T-helper 2 cell (primary cell): Measurements from ENCODE around the gene TUT7.
"Not testable (repeated sequence)": the region's sequence is repeated elsewhere in the genome, so short reads cannot be mapped to it uniquely, and the experiment has no call there.

ENCODE experiments used
- DNase-seq, 5 experiments: peaks; one replicate each; pipeline versions ENCODE4 v3.0.0 to v3.0.0-alpha.2; 2012 to 2022

Gene TUT7

DNA sequence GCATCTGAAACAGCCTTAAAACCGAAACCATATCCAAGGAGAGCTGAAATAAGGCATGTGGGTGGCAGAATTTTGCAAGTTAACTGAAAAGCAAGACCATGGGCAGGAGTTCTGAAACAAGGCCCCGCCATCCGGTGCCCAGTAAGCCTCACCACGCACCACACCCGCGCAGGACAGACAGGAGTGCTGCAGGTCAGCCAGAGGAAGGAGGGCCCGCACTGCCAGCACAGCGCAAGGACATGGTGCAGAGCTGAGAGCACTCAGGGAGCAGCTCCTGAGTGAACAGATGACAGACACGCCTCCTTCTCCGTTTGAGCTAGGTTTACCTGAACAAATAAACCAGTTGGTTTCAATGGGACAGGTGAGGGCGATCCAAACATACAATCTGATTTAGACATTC is 55.3 kb downstream of the TUT7 start:
- no peak for DNase-seq

DNA sequence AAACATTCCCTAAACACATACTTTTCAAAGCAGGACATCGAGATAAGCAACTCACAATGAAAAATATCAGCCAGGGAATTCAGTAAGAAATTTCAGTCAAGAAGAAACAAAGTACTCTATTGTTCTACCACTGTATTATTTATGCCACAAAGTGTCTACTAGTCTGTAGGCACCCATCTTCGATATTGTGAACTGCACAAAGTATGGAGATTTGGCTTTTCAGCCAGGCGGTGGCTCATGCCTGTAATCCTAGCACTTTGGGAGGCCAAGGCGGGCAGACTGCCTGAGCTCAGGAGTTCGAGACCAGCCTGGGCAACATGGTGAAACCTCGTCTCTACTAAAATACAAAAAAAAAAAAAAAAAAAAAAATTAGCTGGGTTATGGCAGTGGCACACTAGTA is 63.9 kb downstream of the TUT7 start:
- DNase-seq: not testable (repeated sequence)

GRCh38 chr9:86288499-86289198 is 65.6 kb downstream of the TUT7 start:
- no peak for DNase-seq

DNA sequence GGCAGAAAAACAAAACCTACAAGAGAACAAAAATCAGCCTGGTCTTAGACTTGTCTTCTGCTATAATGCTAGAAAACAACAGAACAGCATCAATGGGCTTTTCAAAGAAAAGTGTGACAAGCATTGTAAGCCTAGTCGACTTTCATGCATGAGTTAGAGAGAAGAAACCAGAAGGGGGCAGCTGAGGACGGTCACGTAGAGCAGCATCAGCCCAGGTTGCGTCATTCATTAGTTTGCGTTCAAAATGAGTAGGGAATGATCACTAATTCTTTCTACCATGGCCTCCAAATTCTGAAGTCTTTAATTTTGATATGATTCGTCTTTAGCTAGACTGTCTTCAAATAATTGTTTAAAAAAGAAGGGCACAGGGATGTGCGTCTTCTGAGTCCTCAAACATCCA is 67.2 kb downstream of the TUT7 start:
- DNase-seq: peak in 1 of 5 experiments; percentile 65

GRCh38 chr9:86286278-86286677 is 67.9 kb downstream of the TUT7 start:
- no peak for DNase-seq

DNA sequence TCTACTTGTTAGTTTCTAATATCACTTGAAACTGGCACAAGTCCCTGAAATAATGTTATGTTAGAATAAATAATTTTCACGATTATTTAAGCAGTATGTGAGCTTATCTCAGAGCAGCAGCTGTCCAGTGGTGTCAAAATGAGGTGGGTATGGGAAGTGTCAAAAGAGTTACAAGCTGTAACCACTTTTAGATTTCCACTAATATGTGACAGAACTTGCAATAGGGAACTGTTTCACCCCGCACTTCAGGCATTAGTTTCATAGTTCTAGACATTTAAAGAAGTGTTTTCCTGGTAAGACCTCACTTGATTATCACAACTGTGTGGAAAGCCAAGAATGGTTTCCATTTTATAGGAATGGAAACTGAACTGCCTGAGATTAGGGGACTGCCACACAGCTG is 68.9 kb downstream of the TUT7 start:
- no peak for DNase-seq

GRCh38 chr9:86282979-86283535 is 71.2 kb downstream of the TUT7 start:
- DNase-seq: no peak

DNA sequence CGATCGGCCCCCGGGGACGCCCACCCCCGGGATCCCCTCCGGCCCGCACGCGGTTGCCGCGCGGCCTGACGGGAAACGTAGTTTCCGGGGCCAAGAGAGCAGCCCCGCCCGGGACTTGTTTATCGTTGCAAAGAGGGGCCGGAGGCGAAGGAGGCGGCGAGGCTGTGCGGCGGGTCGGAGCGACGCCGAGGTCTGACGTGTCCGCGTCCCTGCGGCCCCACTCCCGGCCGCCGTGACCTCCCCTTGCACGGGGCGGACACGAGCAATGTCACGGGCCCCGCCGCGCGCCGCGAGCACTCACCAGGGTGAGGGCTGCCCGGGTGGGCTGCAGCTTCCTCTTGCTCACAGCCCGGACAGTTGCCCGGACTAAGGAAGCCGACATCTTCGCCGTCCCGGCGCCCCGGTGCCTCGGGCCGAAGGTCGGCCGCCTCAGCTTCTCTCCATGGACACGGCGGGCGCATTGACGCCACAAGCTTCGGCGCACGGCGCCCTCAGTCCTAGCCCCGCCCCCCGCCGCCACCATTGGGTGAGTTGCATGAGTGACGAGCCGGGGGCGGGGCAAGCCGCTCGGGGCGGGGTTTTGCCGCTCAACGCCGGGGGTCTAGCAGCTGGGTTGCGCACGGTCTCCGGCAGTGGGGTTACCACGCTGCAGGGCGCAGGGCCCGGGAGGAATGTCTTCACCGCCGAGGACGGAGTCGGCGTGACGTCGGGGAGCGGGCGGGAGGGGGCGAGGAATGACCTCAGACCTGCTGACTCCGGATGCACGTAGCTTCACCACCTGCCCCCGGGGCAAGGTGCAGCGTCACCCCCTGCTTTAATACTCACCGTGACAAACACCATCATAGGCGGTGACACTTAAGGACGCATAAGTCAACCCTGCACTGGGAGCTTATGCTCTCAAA is 71.9 kb downstream of the TUT7 start, which contains the start of gene ISCA1:
ISCA1 (minus strand) TSS at position 462 of the 902 bp plus-strand sequence; CDS start at position 382, 80 bp downstream.
- DNase-seq: peak; percentile 95 to 99 (median 99)

GRCh38 chr9:86281593-86282076 is 72.6 kb downstream of the TUT7 start:
- DNase-seq: no peak

GRCh38 chr9:86280580-86280979 is 73.6 kb downstream of the TUT7 start:
- DNase-seq: no peak

DNA sequence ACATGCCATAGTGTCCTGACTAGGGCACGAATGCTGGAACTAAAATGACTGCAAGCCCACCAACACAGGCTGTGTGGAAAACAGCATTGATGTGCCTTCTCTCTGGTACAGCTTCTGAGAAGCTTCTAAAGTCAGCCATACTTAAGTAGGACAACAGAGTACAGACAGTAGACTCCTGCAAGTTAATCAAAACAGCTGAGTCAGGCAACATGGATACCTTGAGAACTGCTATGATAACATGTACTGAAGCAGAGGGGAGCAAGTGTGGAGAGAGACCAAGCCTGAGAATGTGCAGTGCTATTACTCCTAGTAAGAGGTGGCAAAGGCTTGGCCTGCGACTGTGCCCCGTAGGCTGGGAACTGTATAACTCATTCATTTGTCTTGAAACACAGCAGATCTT is 74.4 kb downstream of the TUT7 start:
- no peak for DNase-seq

- no peak for DNase-seq
Measured at GRCh38 chr9:86277072-86277471, 77.1 kb downstream of the TUT7 start.

DNA sequence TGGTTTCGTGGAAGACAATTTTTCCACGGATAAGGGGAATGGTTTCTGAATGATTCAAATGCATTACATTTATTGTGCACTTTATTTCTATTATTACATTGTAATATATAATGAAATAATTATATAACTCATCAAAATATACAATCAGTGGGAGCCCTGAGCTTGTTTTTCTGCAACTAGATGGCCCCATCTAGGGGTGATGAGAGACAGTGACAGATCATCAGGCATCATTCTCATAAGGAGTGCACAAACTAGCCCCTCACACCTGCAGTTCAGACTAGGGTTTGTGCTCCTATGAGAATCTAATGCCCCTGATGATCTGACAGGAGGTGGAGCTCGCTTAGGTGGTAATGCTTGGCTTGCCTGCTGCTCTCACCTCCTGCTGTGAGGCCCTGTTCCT is 78.2 kb downstream of the TUT7 start:
- peak in 1 of 5 experiments; percentile 26 for DNase-seq

- no peak for DNase-seq
Measured at GRCh38 chr9:86274821-86275643, 79.2 kb downstream of the TUT7 start.

DNA sequence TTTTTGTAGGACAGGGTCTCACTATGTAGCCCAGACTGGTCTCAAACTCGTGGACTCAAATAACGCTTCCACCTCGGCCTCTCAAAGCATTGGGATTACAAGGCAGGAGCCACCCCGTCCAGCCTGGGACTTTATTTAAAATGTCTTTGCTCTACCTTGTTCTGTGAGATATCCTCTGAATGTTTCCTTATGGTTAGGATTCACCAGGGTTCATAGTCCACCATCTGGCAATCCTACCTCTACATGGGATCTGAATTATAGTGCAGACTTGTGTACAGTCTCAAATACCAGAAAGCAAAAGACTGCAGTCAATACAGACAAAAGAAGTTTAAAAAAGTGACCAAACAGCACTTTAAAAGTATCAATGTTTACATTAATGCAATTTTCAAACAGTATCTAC is 82.0 kb downstream of the TUT7 start:
- no peak for DNase-seq

DNA sequence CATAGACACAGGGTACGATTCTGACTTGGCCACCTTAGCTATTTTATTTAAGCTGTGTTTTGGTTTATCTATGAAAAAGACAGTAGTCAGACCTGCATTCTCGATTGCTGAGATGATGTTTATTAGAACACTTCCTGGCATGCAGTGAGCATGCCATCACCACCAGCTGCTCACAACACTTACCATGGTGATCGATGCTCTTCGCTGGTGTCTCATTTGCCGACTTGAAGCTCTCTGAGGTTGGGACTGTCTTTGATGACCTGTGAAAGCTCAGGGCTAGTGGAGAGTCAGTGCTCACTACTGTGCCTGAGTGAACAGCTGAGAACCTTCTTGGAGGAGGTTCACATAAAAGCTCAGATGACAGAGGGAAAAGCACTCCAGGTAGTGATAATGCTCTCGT is 90.3 kb downstream of the TUT7 start:
- no peak for DNase-seq

- no peak for DNase-seq
Measured at GRCh38 chr9:86262492-86262891, 91.7 kb downstream of the TUT7 start.

- no peak for DNase-seq
Measured at GRCh38 chr9:86259557-86259956, 94.7 kb downstream of the TUT7 start, which contains the start of gene C9orf153. Gene C9orf153, minus strand, starts transcription at chr9:86259657. Its CDS starts 30,054 bp downstream, at chr9:86229603.

DNA sequence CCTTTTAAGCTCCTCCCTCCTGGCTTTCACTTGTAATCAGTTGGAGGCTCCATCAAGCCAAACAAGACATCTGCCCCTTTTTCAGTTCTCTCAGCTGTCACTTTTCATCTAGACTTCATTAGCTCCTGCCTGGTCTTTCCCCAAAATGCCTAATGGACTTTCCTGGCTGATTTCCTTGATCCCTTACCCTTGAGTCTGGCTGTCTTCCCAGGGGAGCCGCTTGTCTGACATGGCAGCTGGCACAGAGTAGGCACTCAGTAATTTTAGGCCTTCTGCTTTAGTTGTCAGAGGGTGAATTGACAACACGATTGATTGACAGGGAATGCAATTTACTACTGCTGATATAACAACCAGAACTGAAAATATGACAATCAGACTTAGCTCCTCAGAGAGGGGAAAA is 96.8 kb downstream of the TUT7 start:
- DNase-seq: no peak

DNA sequence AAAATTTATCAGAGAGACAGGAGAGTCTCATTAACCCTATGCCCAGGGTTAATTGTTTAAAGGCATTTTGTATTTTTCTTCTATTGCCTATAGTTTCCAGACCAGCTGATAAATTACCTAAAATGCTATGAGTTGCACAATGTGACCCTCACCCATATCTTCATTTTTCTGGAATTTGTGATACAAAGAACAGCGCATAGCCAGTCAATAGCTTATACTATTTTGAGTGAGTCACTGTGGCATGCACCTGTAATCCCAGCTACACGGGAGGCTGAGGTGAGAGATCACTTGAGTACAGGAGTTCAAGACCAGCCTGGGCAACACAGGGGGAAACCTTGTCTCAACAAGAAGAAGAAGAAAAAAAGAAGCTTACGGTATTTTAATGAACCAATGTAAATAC is 97.6 kb downstream of the TUT7 start:
- DNase-seq: no peak

DNA sequence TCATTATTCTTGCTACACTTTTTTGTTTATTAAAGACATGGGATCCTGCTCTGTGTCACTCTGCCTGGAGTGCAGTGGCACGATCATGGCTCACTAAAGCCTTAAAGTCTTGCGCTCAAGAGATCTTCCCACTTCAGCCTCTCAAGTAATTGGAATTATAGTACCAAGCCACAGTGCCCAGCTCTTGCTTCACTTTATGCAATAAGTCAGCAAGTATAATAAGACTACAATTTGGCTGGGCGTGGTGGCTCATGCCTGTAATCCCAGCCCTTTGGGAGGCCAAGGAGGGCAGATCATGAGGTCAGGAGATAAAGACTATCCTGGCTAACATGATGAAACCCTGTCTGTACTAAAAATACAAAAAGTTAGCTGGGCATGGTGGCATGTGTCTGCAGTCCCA is 100.6 kb downstream of the TUT7 start:
- no peak for DNase-seq

- no peak for DNase-seq
Measured at GRCh38 chr9:86252870-86253269, 101.3 kb downstream of the TUT7 start.
